ENCODE data around the gene C17orf107.

DNA sequence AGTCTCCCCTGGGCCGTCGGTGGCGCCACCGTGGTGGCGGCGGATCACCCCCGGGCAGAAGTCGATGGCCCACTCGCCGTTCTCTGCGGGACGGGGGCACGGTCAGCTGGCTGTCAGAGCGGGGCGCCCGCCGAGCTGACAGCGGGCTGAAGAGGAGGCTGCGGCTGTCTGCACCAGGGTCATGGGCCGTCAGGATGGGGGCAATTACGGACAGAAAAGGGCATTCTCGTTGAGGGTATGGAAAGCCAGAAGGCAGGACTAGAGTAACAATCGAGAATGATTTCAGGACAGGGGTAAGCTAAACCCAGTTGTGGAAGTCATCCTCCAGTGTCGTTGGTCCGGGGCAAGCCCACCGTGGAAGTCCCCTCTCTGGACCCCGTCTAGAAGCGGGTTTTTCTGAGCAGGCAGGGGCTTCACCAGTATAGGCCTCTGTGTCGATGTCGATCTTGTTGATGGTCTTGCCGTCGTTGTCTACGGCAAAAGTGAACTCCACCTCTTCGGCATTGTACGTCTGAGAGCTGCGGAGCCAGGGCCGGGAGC, 1.8 kb downstream of the C17orf107 start:
- TF ChIP-seq YY1 (IDR thresholded peaks at IDR 0.05; ENCODE audit: insufficient read depth, insufficient read length): no peak
- no peak for TF ChIP-seq ZNF274 (IDR thresholded peaks at IDR 0.05; ENCODE audit: low read depth, low read length)
